GM21390 (cell line): ENCODE data around the gene PRUNE1.

Experiments
- ATAC-seq: cut with Tn5 transposase; IDR thresholded peaks from one replicate; pipeline ENCODE4 v1.9.1; 2021; ENCODE audit not compliant: unreplicated experiment

The PRUNE1 gene

GRCh38 chr1:151049458-151049857 lies 41.2 kb downstream of the PRUNE1 start:
- ATAC-seq: no peak

GRCh38 chr1:151050051-151050688 lies 41.9 kb downstream of the PRUNE1 start:
- ATAC-seq: no peak

GRCh38 chr1:151051356-151052009 lies 43.2 kb downstream of the PRUNE1 start:
- no peak for ATAC-seq

GRCh38 chr1:151054971-151055547 lies 46.8 kb downstream of the PRUNE1 start:
- no peak for ATAC-seq

GRCh38 chr1:151055581-151055980 lies 47.3 kb downstream of the PRUNE1 start:
- ATAC-seq: no peak

GRCh38 chr1:151056149-151056548 lies 47.9 kb downstream of the PRUNE1 start:
- ATAC-seq: no peak

- ATAC-seq: no peak
Observed at GRCh38 chr1:151058692-151059091, 50.4 kb downstream of the PRUNE1 start.

- peak; percentile 86 for ATAC-seq
Observed at GRCh38 chr1:151059109-151060006, 51.1 kb downstream of the PRUNE1 start, which contains the start of gene CDC42SE1. CDC42SE1 (minus strand) TSS chr1:151059622; CDS start chr1:151055730, 3,892 bp downstream.

- ATAC-seq: no peak
Observed at GRCh38 chr1:151060007-151060656, 51.9 kb downstream of the PRUNE1 start, which contains the start of gene MLLT11. MLLT11 (plus strand) TSS chr1:151060397; CDS start chr1:151067225, 6,828 bp downstream.

GRCh38 chr1:151060657-151061421 lies 52.6 kb downstream of the PRUNE1 start:
- no peak for ATAC-seq

- ATAC-seq: no peak
Observed at GRCh38 chr1:151061704-151062103, 53.5 kb downstream of the PRUNE1 start.

- no peak for ATAC-seq
Observed at GRCh38 chr1:151062741-151063371, 54.6 kb downstream of the PRUNE1 start.

- ATAC-seq: no peak
Observed at GRCh38 chr1:151065089-151065645, 56.9 kb downstream of the PRUNE1 start.

GRCh38 chr1:151067185-151067584 lies 58.9 kb downstream of the PRUNE1 start:
- no peak for ATAC-seq

GRCh38 chr1:151069103-151069486 lies 60.8 kb downstream of the PRUNE1 start:
- no peak for ATAC-seq

GRCh38 chr1:151070474-151071276 lies 62.4 kb downstream of the PRUNE1 start, which contains the start of gene GABPB2:
GABPB2 (plus strand) TSS chr1:151070761; CDS start chr1:151088190, 17,429 bp downstream.
- ATAC-seq: peak; percentile 83

- no peak for ATAC-seq
Observed at GRCh38 chr1:151072224-151072623, 64.0 kb downstream of the PRUNE1 start.
